Stimulated activated naive B cell treated with anti-CD40 and anti-IgM and Interleukin-4, amounts not matched to agents 10 μg/mL and 1 μg/mL and 100 μg/mL, for 72 hours (primary cell): ENCODE measurements around the gene PPIL1.
A peak's percentile ranks its signal among the peaks of the same experiment; 100 is the strongest.

Experiments
- ATAC-seq, 2 donors: fragments of 150-1000 bp; cut with Tn5 transposase; replicated peaks; 2 replicates each; pipeline ENCODE4 v1.10.0; 2021; ENCODE audit warnings: moderate library complexity in 1 of 2
- DNase-seq: peaks from one replicate; pipeline ENCODE4 v3.0.0; 2021
- H3K27ac Mint-ChIP-seq: one replicate; pipeline ENCODE4 v1.8.0; 2022; ENCODE audit warnings: mild to moderate bottlenecking, mixed read lengths
- H3K27me3 Mint-ChIP-seq, 2 donors: one replicate each; pipeline ENCODE4 v1.8.0; 2022; ENCODE audit warnings: mixed read lengths in 2 of 2
- H3K36me3 Mint-ChIP-seq, 2 donors: one replicate each; pipeline ENCODE4 v1.8.0; 2022; ENCODE audit warnings: mixed read lengths in 2 of 2, mild to moderate bottlenecking in 1 of 2
- H3K4me1 Mint-ChIP-seq, 2 donors: one replicate each; pipeline ENCODE4 v1.8.0; 2022; ENCODE audit warnings: mixed read lengths in 2 of 2, mild to moderate bottlenecking in 1 of 2
- H3K4me3 Mint-ChIP-seq, 2 donors: one replicate each; pipeline ENCODE4 v1.8.0; 2022; ENCODE audit warnings: mild to moderate bottlenecking in 2 of 2, mixed read lengths in 2 of 2, moderate library complexity in 1 of 2
- H3K9me3 Mint-ChIP-seq, 2 donors: one replicate each; pipeline ENCODE4 v1.8.0; 2022; ENCODE audit warnings: mixed read lengths in 2 of 2, mild to moderate bottlenecking in 1 of 2

PPIL1 gene

DNA sequence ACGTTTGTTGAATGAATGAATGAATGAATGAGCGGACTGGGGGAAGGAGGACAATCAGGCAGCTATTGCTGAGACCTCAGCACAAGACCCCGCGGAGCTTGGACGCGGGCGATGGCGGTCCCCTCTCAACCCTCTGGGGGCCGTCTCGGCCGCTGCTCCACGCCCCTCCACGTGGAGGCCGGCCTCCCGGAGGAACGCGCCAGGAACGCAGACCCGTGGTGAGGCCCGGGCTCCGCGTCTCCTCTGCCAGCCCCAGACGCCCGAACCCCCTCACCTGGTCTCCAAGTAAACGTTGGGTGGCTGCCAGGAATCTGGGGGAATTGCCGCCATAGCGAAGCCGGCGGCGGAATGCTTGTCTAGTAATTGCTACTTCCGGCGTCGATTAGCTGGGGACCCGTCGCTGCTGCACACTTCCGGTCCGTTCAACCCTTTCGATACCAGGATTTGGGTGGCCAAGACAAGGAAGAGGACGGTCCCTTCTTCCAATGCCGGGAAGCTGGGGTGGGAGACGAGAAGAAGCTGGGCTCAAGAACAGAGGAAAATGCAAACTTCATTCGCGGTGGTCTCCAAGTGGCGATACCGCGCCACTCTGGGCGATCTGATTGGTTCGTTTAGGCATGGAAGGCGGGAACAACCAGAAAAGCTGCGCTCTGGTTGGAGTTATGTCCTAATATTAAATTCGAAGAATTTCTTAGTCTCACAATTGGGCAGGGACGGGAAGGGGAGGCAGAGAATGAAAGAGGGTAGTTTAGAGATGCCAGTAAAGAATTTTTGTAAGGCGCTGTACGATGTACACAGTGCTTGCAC, at the start of gene PPIL1:
TSS of gene PPIL1 (minus strand) at position 361 of the 807 bp plus-strand sequence. CDS start at position 330, 31 bp downstream.
- Mint-ChIP-seq H3K27ac (peak within 1 kb of the TSS; percentile 100), H3K27me3 (peaks cover 0 to 8% of the 10 kb centered on the region in 2 donors), H3K4me3 (peak within 1 kb of the TSS; percentile 92 to 99), H3K36me3 (peaks cover 9 to 22% of the 10 kb centered on the region in 2 donors), H3K4me1 (peaks cover 13 to 25% of the 10 kb centered on the region in 2 donors), H3K9me3 (no peaks in the 10 kb centered on the region)
- DNase-seq, result peak; percentile 86
- ATAC-seq, result peak; percentile 93

DNA sequence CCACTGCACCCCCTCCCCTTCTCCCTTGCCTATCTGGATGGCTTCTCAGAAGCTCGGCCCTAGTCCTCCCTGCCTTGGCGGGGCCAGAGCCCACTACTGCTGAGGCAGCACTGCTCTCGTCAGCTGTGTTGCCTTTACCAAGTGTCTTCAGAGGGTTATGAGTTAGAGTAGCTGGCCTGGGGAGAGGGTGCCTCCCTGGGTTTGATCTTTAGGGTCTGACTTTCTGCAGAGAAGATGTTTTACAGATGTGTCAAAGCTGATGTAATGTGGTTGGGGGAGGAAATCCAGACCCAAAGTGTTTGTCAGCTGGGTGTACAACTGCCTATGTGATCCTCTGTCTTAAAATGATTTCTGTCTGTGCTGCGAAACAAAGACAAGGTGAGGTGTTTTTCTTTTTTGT, 49.5 kb upstream of the PPIL1 start:
- H3K4me1 Mint-ChIP-seq, result peaks cover 7 to 11% of the 10 kb centered on the region in 2 donors
- H3K9me3 Mint-ChIP-seq, result no peaks in the 10 kb centered on the region
- H3K36me3 Mint-ChIP-seq, result peaks cover 14 to 46% of the 10 kb centered on the region in 2 donors
- no peak overlapping the region for H3K4me3 Mint-ChIP-seq
- H3K27me3 Mint-ChIP-seq, result no peaks in the 10 kb centered on the region
- ATAC-seq, result no peak
- DNase-seq, result no peak
- H3K27ac Mint-ChIP-seq, result no peak overlapping the region

DNA sequence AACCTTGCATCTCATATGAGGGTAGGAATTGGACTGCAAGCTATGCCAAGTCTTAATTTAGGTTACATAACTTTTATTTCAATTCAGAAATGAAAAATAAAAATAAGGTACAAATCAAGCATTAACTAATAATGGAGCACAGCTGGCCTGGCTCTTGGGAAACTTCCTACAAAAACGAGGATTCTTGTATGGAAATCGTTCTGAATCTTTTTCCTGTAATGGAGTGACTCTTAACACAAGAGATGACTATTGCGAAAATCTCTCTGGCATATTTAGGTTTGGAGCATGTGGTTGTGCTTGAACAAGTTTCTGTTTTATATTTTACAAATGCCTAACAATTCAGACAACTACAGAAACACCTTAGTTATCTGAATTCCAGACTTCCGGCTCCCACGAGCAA, 45.9 kb upstream of the PPIL1 start:
- Mint-ChIP-seq H3K4me3 (no peak overlapping the region), H3K9me3 (no peaks in the 10 kb centered on the region), H3K36me3 (peaks cover 11 to 44% of the 10 kb centered on the region in 2 donors), H3K27ac (no peak overlapping the region), H3K4me1 (peaks cover 0 to 10% of the 10 kb centered on the region in 2 donors), H3K27me3 (no peaks in the 10 kb centered on the region)
- DNase-seq (no peak), ATAC-seq (no peak)

DNA sequence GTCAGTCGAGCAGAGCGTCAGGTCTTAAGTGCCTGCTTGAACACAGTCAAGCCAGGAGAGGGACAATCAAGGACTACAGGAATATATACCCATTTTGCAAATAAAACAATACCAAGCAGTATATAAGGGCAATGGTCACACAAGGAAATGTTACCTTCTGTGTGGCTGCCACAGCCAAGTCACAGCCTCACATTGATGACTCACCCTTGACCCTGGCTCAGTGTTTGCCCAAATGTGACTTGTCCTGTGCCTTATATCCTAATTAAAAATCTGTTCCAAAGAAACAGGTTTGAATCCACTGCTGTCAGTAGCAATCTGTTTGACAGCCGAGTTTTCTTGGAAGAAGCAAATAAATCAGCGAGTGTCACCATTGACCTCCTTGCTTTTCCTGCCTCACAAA, 45.4 kb upstream of the PPIL1 start:
- H3K36me3 Mint-ChIP-seq, result peaks cover 10 to 43% of the 10 kb centered on the region in 2 donors
- H3K4me3 Mint-ChIP-seq, result no peak overlapping the region
- H3K4me1 Mint-ChIP-seq, result peaks cover 0 to 6% of the 10 kb centered on the region in 2 donors
- no peak overlapping the region for H3K27ac Mint-ChIP-seq
- H3K9me3 Mint-ChIP-seq, result no peaks in the 10 kb centered on the region
- ATAC-seq, result no peak
- DNase-seq, result no peak
- no peaks in the 10 kb centered on the region for H3K27me3 Mint-ChIP-seq

DNA sequence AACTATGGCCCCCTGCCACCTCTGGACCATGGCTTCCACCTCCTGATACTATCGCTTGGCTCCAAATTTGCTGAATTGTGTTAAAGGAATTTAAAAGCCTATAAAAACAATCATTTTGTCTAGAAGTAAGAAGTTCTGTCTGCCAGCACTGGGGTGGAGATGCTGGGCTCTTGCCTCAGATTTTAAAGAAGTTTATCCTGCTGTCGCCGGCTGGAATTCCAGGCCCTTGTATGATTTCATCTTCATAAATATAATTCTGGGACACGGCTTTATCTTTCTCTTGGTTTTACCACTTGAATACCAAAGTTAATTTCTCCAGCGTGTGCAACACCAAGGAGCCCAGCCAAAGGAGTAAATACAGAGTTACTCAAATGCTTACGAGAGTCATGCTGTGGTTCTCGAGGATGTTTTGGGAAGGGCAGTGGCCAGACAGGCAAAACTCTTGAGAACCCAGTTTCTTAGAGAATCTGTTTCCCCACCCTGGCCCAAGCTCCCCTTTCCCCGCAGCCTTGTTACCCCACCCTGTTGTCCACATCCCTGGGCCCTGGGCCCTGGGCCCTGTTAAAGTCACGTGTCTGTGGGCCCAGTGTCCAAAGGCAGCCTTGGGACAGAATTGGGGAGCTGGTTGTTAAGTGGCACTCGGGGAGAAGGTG, 43.1 kb upstream of the PPIL1 start:
- no peak overlapping the region for H3K27ac Mint-ChIP-seq
- H3K36me3 Mint-ChIP-seq, result peaks cover 17 to 36% of the 10 kb centered on the region in 2 donors
- H3K9me3 Mint-ChIP-seq, result no peaks in the 10 kb centered on the region
- no peak for ATAC-seq
- H3K27me3 Mint-ChIP-seq, result no peaks in the 10 kb centered on the region
- no peak for DNase-seq
- H3K4me1 Mint-ChIP-seq, result peaks cover 4 to 16% of the 10 kb centered on the region in 2 donors
- H3K4me3 Mint-ChIP-seq, result no peak overlapping the region

DNA sequence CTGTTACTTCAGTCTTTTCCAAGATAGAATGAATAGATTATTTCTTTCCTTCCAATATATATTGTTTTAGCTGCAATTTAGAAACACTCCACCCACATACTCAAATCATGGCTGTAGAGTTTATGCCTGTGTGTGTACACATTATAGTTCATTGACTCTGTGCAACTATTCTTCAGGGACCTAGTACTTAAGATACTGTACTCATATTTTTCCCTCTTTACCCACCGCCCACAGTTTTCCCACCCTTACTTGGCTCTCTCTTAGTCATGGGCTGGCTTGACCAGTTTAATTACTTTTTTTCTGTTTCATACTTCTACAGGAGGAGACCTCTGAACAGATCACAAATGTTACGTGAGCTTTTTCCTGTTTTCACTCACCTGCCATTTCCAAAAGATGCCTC, 41.5 kb upstream of the PPIL1 start:
- Mint-ChIP-seq H3K4me3 (no peak overlapping the region), H3K27ac (no peak overlapping the region), H3K27me3 (no peaks in the 10 kb centered on the region), H3K36me3 (peaks cover 27 to 44% of the 10 kb centered on the region in 2 donors), H3K9me3 (no peaks in the 10 kb centered on the region), H3K4me1 (peaks cover 16 to 28% of the 10 kb centered on the region in 2 donors)
- ATAC-seq (no peak), DNase-seq (no peak)

DNA sequence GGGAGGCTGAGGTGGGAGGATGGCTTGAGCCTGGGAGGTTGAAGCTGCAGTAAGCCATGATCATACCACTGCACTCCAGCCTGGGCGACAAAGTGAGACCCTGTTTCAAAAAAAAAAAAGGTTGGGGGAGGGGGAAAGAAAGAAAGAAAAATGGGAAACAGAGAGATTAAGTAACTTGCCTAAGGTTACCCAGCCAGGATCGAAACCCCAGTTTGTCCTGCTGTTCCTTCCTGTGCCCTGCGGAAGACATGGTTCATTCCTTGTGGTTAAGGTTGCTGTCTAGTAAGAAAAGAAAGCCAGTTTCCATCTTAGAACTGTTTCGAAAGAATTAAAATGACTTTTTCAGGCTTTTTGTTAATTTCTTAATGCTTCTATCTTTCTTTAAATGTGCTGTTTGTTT, 41.0 kb upstream of the PPIL1 start:
- H3K4me3 Mint-ChIP-seq, result no peak overlapping the region
- no peak overlapping the region for H3K27ac Mint-ChIP-seq
- H3K4me1 Mint-ChIP-seq, result peaks cover 16 to 28% of the 10 kb centered on the region in 2 donors
- ATAC-seq (no peak), DNase-seq (no peak)
- peaks cover 27 to 40% of the 10 kb centered on the region in 2 donors for H3K36me3 Mint-ChIP-seq
- H3K9me3 Mint-ChIP-seq, result no peaks in the 10 kb centered on the region
- no peaks in the 10 kb centered on the region for H3K27me3 Mint-ChIP-seq

DNA sequence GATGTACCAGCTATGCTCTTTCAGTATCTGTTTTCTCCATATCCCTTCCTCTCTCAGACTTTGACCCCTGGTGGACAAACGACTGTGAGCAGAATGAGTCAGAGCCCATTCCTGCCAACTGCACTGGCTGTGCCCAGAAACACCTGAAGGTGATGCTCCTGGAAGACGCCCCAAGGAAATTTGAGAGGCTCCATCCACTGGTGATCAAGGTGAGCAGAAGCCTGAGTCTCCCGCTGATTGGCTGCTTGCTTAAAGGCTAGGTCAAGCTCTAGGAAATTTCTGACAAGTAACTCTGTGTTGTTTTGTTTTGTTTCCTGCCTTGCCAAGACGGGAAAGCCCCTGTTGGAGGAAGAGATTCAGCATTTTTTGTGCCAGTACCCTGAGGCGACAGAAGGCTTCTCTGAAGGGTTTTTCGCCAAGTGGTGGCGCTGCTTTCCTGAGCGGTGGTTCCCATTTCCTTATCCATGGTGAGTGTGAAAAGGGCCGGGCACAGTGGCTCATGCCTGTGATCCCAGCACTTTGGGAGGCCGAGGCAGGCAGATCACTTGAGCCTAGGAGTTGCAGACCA, 39.7 kb upstream of the PPIL1 start:
- H3K4me3 Mint-ChIP-seq, result no peak overlapping the region
- no peak overlapping the region for H3K27ac Mint-ChIP-seq
- no peaks in the 10 kb centered on the region for H3K27me3 Mint-ChIP-seq
- H3K36me3 Mint-ChIP-seq, result peaks cover 25 to 36% of the 10 kb centered on the region in 2 donors
- peaks cover 16 to 28% of the 10 kb centered on the region in 2 donors for H3K4me1 Mint-ChIP-seq
- DNase-seq, result no peak
- no peak for ATAC-seq
- no peaks in the 10 kb centered on the region for H3K9me3 Mint-ChIP-seq

DNA sequence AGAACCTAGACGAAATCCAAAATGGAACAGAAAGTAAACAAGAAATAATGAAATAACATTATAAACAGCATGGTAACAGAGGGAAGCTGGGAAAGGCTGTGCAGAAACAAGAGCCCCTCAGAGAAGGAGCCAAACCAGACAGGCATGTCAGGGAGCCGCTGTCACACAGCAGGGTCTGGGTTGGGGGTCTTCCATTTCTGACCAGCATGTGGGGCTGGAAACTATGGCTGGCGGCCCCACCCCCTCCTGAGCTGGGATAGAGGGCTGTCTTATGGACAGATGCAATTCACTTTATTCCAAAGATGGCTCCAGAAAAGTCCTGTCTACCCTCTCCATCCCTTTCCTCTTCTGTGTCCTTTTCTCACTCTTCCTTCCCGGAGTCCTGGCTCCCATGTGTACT, 38.5 kb upstream of the PPIL1 start:
- Mint-ChIP-seq H3K4me3 (no peak overlapping the region), H3K27ac (peak overlapping the region; percentile 62)

DNA sequence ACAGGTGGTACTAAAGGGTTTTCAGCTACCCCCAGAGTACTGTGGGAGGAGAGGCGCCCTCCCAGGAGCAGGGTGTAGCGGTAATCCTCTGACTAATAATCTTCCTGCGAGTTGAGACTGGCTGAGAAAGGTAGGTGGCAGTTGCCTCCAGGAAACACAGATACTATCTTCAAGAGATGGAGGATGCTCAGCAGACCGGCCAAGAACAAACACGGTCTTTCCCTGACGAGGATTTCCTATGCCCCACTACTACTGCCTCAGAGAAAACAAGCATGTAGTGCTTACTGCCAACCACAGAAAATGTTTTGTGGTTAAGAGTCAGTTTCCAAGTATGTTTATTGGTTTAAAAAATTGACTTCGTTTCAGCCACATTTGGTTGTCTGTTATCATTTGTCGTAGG, 38.0 kb upstream of the PPIL1 start:
- peaks cover 28 to 47% of the 10 kb centered on the region in 2 donors for H3K36me3 Mint-ChIP-seq

More for the DNA sequence above, 38.5 kb upstream of the PPIL1 start:
- Mint-ChIP-seq H3K36me3 (peaks cover 25 to 42% of the 10 kb centered on the region in 2 donors), H3K9me3 (no peaks in the 10 kb centered on the region), H3K4me1 (peaks cover 17 to 28% of the 10 kb centered on the region in 2 donors), H3K27me3 (no peaks in the 10 kb centered on the region)
- DNase-seq (no peak), ATAC-seq (peak in 1 of 2 donors; percentile 4)

DNA sequence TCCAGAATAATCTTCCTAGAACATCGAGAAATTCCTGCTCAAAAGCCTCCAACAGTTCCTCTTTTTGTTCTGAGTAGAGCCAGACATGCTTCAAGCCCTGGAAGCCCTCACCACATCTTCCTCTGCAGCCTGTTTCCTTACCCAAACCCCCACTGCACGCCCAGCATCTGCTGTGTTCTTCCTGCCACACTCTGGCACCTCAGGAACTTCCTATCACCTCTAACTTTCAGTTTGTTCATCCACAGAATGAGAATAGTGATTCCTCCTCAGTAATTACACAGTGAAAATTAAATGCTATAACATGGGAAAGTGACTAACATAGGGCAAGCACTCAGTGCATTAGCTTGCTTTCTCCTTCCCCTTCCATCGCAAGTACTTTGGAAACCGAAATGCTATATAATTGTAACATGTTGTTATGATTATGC, 37.4 kb upstream of the PPIL1 start:
- H3K27me3 Mint-ChIP-seq, result no peaks in the 10 kb centered on the region
- no peaks in the 10 kb centered on the region for H3K9me3 Mint-ChIP-seq
- peak overlapping the region; percentile 33 to 37 for H3K4me3 Mint-ChIP-seq
- H3K36me3 Mint-ChIP-seq, result peaks cover 29 to 49% of the 10 kb centered on the region in 2 donors
- DNase-seq, result no peak
- ATAC-seq, result peak; percentile 41 to 43
- H3K27ac Mint-ChIP-seq, result peak overlapping the region; percentile 80
- H3K4me1 Mint-ChIP-seq, result peaks cover 20 to 28% of the 10 kb centered on the region in 2 donors

More for the DNA sequence above, 38.0 kb upstream of the PPIL1 start:
- H3K4me1 Mint-ChIP-seq, result peaks cover 20 to 28% of the 10 kb centered on the region in 2 donors
- H3K9me3 Mint-ChIP-seq, result no peaks in the 10 kb centered on the region
- ATAC-seq (peak; percentile 91 to 94), DNase-seq (peak; percentile 39)
- peak overlapping the region in 1 of 2 donors; percentile 37 for H3K4me3 Mint-ChIP-seq
- no peaks in the 10 kb centered on the region for H3K27me3 Mint-ChIP-seq
- peak overlapping the region; percentile 62 for H3K27ac Mint-ChIP-seq

DNA sequence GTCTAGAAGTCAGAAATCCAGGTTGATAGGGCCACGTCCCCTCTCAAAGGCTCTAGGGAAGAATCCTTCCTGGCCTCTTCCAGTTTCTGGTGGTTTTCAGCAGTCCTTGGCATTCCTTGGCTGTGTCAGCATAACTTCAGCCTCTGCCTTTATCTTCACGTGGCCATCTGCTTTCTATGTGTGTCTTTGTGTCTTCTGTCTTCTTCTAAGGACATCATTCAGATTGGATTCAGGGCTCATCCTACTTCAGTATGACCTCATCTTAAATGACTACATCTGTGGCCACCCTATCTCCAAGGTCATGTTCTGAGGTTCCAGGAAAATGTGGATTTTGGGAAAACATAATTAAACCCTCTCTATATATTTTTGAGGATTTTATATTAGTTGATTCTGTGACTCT, 34.1 kb upstream of the PPIL1 start:
- no peaks in the 10 kb centered on the region for H3K9me3 Mint-ChIP-seq
- H3K4me1 Mint-ChIP-seq, result peaks cover 17 to 21% of the 10 kb centered on the region in 2 donors
- DNase-seq, result no peak
- no peak for ATAC-seq
- peaks cover 35 to 56% of the 10 kb centered on the region in 2 donors for H3K36me3 Mint-ChIP-seq
- H3K27me3 Mint-ChIP-seq, result no peaks in the 10 kb centered on the region
- H3K27ac Mint-ChIP-seq, result no peak overlapping the region
- no peak overlapping the region for H3K4me3 Mint-ChIP-seq

DNA sequence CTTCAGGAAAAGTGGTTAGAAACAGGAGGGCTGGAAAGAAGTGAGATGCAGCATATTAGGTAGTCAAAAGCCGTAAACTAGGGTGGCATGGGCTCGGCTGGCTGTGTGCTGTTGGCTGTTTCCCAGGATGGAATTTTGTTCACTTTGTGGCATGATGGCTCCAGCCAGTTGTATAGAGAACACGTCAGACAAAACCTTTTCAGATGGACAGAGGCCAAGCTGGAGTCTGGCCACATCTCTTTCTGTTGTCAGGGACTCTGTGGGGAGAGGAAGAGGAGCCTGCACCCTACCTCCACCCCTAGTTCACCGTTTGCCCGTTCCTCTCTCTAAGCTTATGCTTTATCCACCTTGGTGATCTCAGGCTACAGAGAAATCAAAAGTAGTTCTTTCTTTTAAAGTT, 33.2 kb upstream of the PPIL1 start:
- Mint-ChIP-seq H3K27me3 (no peaks in the 10 kb centered on the region), H3K36me3 (peaks cover 37 to 57% of the 10 kb centered on the region in 2 donors), H3K27ac (peak overlapping the region; percentile 27), H3K4me1 (peaks cover 13 to 15% of the 10 kb centered on the region in 2 donors), H3K4me3 (no peak overlapping the region), H3K9me3 (no peaks in the 10 kb centered on the region)
- ATAC-seq, result no peak
- DNase-seq, result no peak

DNA sequence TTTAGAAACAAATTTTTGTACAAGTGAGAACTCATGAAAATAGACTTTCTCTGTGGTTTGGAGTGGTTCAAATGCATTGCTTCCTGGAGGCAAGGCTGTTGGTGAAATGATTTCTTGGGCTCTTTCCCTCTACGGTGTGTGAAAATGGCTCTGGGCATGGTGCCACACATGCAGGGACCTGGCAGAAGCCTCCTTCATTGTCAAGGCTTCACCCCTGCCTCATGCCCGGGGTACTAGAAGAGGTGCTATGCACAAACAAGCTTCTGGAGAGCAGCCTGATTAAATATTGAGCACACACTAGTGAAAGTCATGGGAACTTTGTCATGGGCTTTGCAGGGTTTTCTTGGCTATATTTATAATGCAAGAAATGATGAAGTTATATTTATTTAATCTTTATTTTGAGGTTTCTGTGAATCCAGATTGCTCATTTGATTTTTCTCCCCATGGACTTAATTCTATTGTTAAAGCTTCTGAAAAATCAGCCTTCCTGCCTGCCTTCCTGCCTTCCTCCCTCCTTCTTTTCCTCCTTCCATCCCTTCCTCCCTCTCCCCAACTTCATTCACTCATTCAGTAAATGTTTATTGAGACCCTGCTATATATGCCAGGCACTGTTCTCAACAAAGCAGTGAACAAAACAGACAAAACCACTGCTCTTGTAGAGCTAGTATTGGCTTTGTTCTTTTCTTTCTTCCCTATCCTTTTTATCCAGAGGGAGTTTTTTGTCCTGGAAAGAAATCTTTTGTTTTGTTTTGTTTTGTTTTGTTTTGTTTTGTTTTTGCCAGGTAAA, 32.1 kb upstream of the PPIL1 start:
- Mint-ChIP-seq H3K27ac (no peak overlapping the region), H3K27me3 (no peaks in the 10 kb centered on the region), H3K9me3 (no peaks in the 10 kb centered on the region), H3K4me3 (no peak overlapping the region), H3K36me3 (peaks cover 35 to 56% of the 10 kb centered on the region in 2 donors), H3K4me1 (peaks cover 3 to 6% of the 10 kb centered on the region in 2 donors)
- DNase-seq (no peak), ATAC-seq (no peak)
